IgD-negative memory B cell (primary cell): ENCODE measurements around the gene VPS45. TPM values are rescaled to one million over a fixed set of nuclear protein-coding genes. Genes with fewer than 3 reads are reported as not detected.

Source experiments
- H3K27ac Mint-ChIP-seq, 3 donors: one replicate each; pipeline ENCODE4 v1.8.0; 2020 to 2022; ENCODE audit warnings: mild to moderate bottlenecking in 3 of 3, mixed read lengths in 3 of 3, moderate library complexity in 1 of 3
- H3K27me3 Mint-ChIP-seq: one replicate; pipeline ENCODE4 v1.8.0; 2021; ENCODE audit warnings: mixed read lengths
- H3K36me3 Mint-ChIP-seq: one replicate; pipeline ENCODE4 v1.8.0; 2020; ENCODE audit warnings: mild to moderate bottlenecking, mixed read lengths
- H3K4me1 Mint-ChIP-seq, 3 donors: one replicate each; pipeline ENCODE4 v1.8.0; 2020 to 2022; ENCODE audit warnings: mixed read lengths in 3 of 3, mild to moderate bottlenecking in 1 of 3
- H3K4me3 Mint-ChIP-seq, 4 donors: one replicate each; pipeline ENCODE4 v1.8.0; 2020 to 2022; ENCODE audit warnings: mild to moderate bottlenecking in 4 of 4, mixed read lengths in 4 of 4, moderate library complexity in 3 of 4
- H3K9me3 Mint-ChIP-seq, 3 donors: one replicate each; pipeline ENCODE4 v1.8.0; 2020 to 2021; ENCODE audit warnings: mixed read lengths in 3 of 3, mild to moderate bottlenecking in 1 of 3
- polyA plus RNA-seq: library from polyadenylated mRNA; unstranded; fragments of 300-500 nt; fragmentation: Illumina TruSeq; gene quantifications from one replicate; pipeline ENCODE4 v1.2.3, GENCODE V29; 2021

Gene VPS45
- polyA plus RNA-seq, 1 donor from 2014 or later = 17.0 TPM

DNA sequence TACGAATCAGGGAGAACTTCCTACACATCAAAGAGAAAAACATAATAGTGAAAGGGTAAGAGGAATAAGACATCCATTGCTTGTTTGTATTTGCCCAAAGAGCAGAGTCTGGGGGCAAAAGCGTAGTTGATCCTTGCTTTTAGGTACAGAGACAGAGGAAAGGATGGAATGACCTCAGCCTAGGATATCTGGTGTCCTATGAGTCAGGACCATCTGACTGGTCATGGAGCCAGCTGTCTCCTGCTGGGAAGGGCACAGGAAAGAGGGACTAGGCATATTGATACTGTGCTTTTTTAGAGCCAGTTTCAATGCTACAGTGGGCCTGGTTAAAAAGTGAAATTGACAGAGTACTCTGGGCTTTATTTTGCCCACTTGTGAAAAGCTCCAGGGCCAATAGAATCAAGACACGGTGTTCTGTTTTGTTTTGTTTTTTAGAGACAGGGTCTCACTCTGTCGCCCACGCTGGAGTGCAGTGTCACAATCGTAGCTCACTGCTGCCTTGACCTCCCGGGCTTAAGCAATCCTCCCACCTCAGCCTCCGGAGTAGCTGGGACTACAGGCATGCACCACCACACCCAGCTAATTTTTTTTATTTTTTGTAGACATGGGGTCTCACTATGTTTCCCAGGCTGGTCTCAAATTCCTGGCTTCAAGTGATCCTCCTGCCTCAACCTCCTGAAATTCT is 85.3 kb downstream of the VPS45 start:
- H3K4me3 Mint-ChIP-seq = peak overlapping the region; percentile 56 to 96 (median 63)
- peak overlapping the region; percentile 88 to 98 (median 98) for H3K27ac Mint-ChIP-seq
- no peaks in the 10 kb centered on the region for H3K27me3 Mint-ChIP-seq
- H3K4me1 Mint-ChIP-seq = peaks cover 40 to 56% (median 46%) of the 10 kb centered on the region in 3 donors
- no peaks in the 10 kb centered on the region for H3K36me3 Mint-ChIP-seq
- H3K9me3 Mint-ChIP-seq = no peaks in the 10 kb centered on the region

GRCh38 chr1:150154143-150154542 is 86.6 kb downstream of the VPS45 start:
- H3K27me3 Mint-ChIP-seq = no peaks in the 10 kb centered on the region
- peaks cover 30 to 52% (median 42%) of the 10 kb centered on the region in 3 donors for H3K4me1 Mint-ChIP-seq
- peaks cover 4% of the 10 kb centered on the region for H3K36me3 Mint-ChIP-seq
- peak overlapping the region in 3 of 4 donors; percentile 43 to 96 (median 48) for H3K4me3 Mint-ChIP-seq
- peak overlapping the region in 2 of 3 donors; percentile 89 to 98 for H3K27ac Mint-ChIP-seq
- H3K9me3 Mint-ChIP-seq = no peaks in the 10 kb centered on the region

DNA sequence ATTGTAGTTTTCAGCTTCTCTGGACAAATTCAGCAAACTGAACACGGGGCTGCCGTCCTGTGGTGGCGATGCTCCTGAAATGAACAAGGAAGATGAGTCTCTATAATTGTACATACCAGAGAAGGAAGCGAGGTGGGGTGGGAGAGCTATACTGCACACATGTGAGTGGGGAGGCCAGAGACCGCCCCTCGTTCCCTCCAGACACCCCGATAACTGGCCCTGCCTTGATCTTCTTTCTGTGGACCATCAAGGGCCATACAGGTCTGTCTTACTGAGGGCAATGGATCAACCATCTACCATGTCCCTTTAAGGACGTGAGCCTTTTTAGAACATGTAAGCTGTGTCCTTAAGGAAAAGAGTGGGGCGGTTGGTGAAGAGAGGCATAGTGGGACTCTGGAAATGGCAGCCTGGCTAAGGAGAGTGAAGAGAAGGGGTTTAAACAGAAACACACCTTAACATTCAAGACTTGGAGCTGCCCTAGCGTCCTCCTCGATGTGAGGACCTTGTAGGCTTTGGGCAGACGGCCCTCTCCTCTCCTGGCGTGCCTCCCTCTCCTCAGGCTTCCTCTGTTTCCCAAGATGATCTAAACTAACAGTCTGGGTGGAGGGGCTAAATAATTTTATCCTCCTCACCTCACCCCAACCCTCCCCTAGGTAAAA is 88.0 kb downstream of the VPS45 start:
- Mint-ChIP-seq H3K9me3 (no peaks in the 10 kb centered on the region), H3K36me3 (peaks cover 5% of the 10 kb centered on the region), H3K27me3 (no peaks in the 10 kb centered on the region), H3K4me3 (peak overlapping the region in 2 of 4 donors; percentile 11 to 96), H3K27ac (peak overlapping the region in 2 of 3 donors; percentile 88 to 98), H3K4me1 (peaks cover 40 to 66% (median 49%) of the 10 kb centered on the region in 3 donors)

DNA sequence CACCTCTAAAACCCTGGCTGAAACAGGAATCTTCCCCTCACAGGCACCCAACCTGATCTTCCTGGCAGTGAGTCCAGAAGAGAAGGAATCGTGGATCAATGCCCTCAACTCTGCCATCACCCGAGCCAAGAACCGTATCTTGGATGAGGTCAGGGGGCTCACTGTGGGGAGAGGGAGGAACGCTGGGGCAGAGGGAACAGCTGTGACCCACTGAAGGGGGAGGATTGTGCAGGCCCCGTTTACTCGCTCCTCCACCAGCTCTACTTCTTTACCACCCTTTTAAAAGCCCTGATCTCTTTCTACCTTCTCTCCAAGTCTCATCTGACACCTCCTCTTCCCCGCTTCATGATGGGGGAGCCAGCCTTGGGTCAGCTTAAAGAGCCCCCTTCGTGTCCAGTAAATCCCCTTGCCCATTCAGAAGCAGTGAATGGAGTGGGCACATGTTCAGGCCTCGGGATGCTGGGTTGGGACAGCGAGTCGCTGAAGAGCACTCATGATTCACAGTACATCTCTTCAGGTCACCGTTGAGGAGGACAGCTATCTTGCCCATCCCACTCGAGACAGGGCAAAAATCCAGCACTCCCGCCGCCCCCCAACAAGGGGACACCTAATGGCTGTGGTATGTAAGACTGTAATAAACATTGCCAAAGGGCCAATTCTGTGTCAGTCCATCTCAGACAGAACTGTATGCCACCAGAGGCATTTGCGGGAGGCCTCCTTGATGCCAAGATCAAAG is 89.5 kb downstream of the VPS45 start:
- Mint-ChIP-seq H3K27me3 (no peaks in the 10 kb centered on the region), H3K27ac (peak overlapping the region; percentile 71 to 98 (median 74)), H3K9me3 (no peaks in the 10 kb centered on the region), H3K36me3 (peaks cover 5% of the 10 kb centered on the region), H3K4me3 (peak overlapping the region in 1 of 4 donors; percentile 69), H3K4me1 (peaks cover 42 to 75% (median 59%) of the 10 kb centered on the region in 3 donors)

DNA sequence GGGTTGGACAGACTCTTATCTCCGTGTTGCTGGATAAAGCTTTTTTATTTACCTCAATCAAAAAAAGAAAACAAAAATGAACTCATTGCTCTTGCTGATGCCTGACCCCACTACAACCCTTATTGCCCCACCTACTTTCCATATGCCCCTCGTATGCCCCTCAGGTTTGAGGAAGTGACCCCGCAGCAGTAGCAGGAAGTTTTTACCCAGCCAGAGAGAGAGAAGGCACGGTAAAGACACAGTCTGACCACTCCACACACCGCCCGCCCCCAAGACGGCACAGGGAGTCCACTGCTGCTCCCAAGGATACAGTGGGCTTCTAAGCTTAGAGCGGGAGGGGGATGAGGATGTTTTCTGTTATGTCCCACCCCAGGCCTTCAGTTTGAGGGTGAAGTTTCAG is 92.0 kb downstream of the VPS45 start:
- Mint-ChIP-seq H3K27ac (peak overlapping the region; percentile 94 to 99 (median 99)), H3K27me3 (no peaks in the 10 kb centered on the region), H3K36me3 (peaks cover 5% of the 10 kb centered on the region), H3K4me3 (peak overlapping the region; percentile 83 to 97 (median 92)), H3K9me3 (no peaks in the 10 kb centered on the region), H3K4me1 (peaks cover 50 to 76% (median 63%) of the 10 kb centered on the region in 3 donors)

- peak overlapping the region; percentile 94 to 99 (median 99) for H3K27ac Mint-ChIP-seq
- H3K4me1 Mint-ChIP-seq = peaks cover 64 to 80% (median 75%) of the 10 kb centered on the region in 3 donors
- H3K9me3 Mint-ChIP-seq = no peaks in the 10 kb centered on the region
- H3K36me3 Mint-ChIP-seq = peaks cover 5% of the 10 kb centered on the region
- no peaks in the 10 kb centered on the region for H3K27me3 Mint-ChIP-seq
- peak overlapping the region; percentile 83 to 97 (median 92) for H3K4me3 Mint-ChIP-seq
Measured at GRCh38 chr1:150160964-150161621, 93.5 kb downstream of the VPS45 start.

DNA sequence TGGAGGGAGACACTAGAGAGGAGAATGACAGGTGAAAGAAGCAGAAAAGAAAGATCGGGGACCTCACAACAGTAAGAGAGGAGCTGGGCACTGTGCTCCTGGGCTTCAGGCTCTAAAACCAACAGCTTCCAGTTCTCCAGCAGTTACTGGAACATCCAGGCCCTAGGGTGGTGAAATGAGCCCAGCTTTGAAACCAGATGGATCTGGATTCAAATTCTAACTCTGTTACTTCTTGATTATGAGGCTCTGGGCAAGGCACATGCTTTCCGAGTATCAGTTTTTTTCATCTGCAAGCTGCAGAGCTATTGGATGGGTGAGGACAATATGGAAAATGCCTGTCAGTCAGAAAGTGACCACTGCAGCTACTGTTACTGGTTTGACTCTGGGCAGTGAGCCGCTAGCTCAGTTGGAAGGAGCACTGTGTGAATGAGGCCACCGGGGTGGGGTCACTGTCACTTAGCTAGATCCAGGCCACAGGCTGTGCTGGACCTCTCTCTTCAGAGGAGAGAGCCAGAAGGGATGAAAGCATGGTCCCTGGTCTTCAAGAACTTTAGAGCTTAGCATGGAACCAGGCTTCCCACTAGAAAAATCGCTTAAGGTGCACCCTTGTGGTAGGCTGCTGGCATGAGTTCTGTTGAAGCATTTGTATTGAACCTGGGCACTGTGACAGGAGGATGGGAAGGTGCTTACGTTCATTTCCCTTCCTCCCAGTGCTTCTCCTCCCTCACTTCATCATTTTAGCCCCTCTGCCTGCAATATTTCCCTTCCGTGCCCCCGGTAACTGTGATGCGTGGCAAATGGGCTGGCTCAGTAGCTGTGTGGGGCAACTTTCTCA is 94.4 kb downstream of the VPS45 start:
- no peaks in the 10 kb centered on the region for H3K9me3 Mint-ChIP-seq
- H3K27ac Mint-ChIP-seq = peak overlapping the region; percentile 94 to 99 (median 99)
- peaks cover 5% of the 10 kb centered on the region for H3K36me3 Mint-ChIP-seq
- peak overlapping the region; percentile 83 to 97 (median 92) for H3K4me3 Mint-ChIP-seq
- H3K4me1 Mint-ChIP-seq = peaks cover 65 to 82% (median 71%) of the 10 kb centered on the region in 3 donors
- no peaks in the 10 kb centered on the region for H3K27me3 Mint-ChIP-seq

DNA sequence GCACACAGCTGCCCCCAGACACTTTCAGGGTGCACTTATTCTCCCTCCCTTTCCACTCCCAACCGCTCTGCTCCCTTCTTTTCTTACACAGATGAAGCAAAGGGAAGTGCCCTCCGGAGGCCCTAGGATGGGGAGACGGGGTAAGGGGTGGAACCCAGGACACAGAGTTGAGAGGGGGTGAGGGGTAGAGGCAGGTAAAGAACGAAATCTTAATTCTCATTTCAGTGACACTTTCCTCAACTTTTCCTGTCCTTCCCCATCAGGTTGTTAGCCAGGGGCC is 94.9 kb downstream of the VPS45 start:
- H3K36me3 Mint-ChIP-seq = peaks cover 5% of the 10 kb centered on the region
- H3K27me3 Mint-ChIP-seq = no peaks in the 10 kb centered on the region
- H3K9me3 Mint-ChIP-seq = no peaks in the 10 kb centered on the region
- peak overlapping the region; percentile 94 to 99 (median 99) for H3K27ac Mint-ChIP-seq
- H3K4me3 Mint-ChIP-seq = peak overlapping the region; percentile 65 to 97 (median 81)
- H3K4me1 Mint-ChIP-seq = peaks cover 65 to 80% (median 70%) of the 10 kb centered on the region in 3 donors

GRCh38 chr1:150162862-150163706 is 95.5 kb downstream of the VPS45 start:
- Mint-ChIP-seq H3K4me1 (peaks cover 65 to 74% (median 65%) of the 10 kb centered on the region in 3 donors), H3K27ac (peak overlapping the region; percentile 94 to 99 (median 99)), H3K9me3 (no peaks in the 10 kb centered on the region)

GRCh38 chr1:150164224-150164623 is 96.6 kb downstream of the VPS45 start:
- Mint-ChIP-seq H3K27ac (peak overlapping the region; percentile 91 to 99 (median 94)), H3K4me3 (peak overlapping the region in 3 of 4 donors; percentile 35 to 80 (median 56)), H3K9me3 (no peaks in the 10 kb centered on the region), H3K36me3 (peaks cover 1% of the 10 kb centered on the region), H3K27me3 (no peaks in the 10 kb centered on the region), H3K4me1 (peaks cover 63 to 69% (median 64%) of the 10 kb centered on the region in 3 donors)

More at GRCh38 chr1:150162862-150163706, 95.5 kb downstream of the VPS45 start:
- no peaks in the 10 kb centered on the region for H3K27me3 Mint-ChIP-seq
- peaks cover 4% of the 10 kb centered on the region for H3K36me3 Mint-ChIP-seq
- peak overlapping the region; percentile 65 to 97 (median 81) for H3K4me3 Mint-ChIP-seq

- Mint-ChIP-seq H3K27ac (peak overlapping the region; percentile 91 to 99 (median 94)), H3K4me3 (peak overlapping the region in 3 of 4 donors; percentile 56 to 86 (median 80)), H3K27me3 (no peaks in the 10 kb centered on the region), H3K4me1 (peaks cover 58 to 64% (median 59%) of the 10 kb centered on the region in 3 donors), H3K9me3 (no peaks in the 10 kb centered on the region), H3K36me3 (no peaks in the 10 kb centered on the region)
Measured at GRCh38 chr1:150164779-150165178, 97.2 kb downstream of the VPS45 start.

DNA sequence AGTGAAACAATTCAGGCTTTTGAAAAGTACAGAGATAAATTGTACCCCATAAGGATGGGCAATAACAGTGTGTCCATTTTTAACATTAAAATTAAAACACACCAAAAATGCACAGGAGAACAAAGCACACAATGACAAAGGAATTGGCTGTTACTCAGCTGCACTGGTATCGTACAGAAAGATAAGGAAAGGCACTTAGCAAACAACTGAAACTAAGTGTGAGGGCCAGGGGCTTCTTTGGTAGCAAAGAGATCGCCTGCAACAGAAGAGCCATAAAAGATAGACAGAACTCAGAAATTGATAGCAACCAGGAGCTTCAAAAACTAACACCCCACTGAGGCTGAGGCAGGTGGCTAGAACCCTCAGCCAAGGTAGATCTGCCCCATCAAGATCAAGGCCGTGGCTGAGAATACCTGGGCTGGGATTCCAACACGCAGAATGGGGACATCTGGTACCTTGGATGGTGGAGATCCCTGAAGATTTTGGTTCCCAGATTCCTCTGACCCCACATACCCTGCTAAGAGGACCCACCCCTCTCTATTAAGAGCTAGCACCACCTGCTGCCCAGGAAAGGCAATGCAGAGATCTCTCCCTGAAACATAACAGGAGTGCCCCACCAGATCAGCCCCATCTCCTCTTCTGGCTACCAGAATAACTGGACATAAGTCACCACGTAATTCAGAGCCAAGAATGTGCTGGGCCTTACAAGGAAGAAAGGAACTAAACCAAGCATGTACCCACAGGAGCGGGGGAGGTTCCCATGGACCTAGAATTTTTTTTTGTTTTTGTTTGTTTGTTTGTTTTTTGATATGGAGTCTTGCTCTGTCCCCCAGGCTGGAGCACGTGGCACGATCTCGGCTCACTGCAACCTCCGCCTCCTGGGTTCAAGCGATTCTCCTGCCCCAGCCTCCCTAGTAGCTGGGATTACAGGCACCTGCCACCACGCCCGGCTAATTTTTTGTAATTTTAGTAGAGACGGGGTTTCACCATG is 98.3 kb downstream of the VPS45 start:
- no peaks in the 10 kb centered on the region for H3K9me3 Mint-ChIP-seq
- peaks cover 52 to 56% (median 56%) of the 10 kb centered on the region in 3 donors for H3K4me1 Mint-ChIP-seq
- peak overlapping the region; percentile 27 to 86 (median 68) for H3K4me3 Mint-ChIP-seq
- H3K36me3 Mint-ChIP-seq = peaks cover 2% of the 10 kb centered on the region
- H3K27ac Mint-ChIP-seq = peak overlapping the region; percentile 91 to 99 (median 94)
- peaks cover 1% of the 10 kb centered on the region for H3K27me3 Mint-ChIP-seq
